Measurements from ENCODE around the gene L2HGDH. TPM values are rescaled to one million over a fixed set of nuclear protein-coding genes. Genes with fewer than 3 reads are reported as not detected.

L2HGDH gene
- total RNA-seq, 3 donors from 2014 or later (not counting 1 experiment from before 2014, with no cell fraction given), result 4.2 to 5.6 (median 5.4) TPM

DNA sequence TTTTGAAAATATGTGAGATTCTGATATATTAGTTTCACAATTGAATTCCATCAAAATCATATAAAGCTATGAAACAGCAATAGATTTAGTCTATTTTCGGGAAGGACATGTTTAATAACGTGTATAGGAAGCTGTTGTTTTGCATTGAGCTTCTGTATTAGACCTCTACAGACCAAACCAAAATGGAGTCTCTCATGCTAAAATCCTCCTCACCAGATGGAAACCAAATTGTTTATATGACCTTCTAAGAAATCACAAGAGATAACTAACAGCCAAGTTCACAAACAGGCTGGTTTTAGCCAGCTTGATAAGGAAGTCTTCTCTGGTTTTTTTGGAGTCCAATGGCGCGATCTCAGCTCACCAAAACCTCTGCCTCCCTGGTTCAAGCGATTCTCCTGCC lies 23.9 kb downstream of the L2HGDH start:
- ATAC-seq (no peak), DNase-seq (no peak)
- no peaks in the 10 kb centered on the region for H3K36me3 Mint-ChIP-seq

DNA sequence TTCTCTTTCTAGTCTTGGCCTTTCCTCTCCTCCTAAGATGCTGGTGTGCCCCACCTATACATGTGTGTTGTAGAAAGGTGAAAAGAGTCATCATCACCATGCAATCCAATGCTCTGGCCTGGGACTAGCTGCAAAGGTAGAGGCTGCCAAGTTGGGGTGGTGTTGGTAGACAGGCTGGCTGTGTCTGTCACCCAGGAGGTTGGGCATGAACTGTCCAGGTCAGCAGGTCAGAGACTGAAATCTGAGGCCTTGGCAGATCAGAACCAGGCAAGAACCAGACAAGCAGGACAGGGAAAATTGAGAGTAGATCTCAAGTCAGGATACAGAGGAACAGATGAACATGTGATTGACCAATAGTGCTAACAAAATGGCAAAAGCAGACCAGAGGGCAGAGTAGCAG lies 26.2 kb downstream of the L2HGDH start:
- Histone ChIP-seq H3K9me3 (ENCODE audit: control insufficient read depth, insufficient read depth, low read length) (no peaks in the 10 kb centered on the region), H3K36me3 (ENCODE audit: control insufficient read depth, insufficient read depth, low read length) (no peaks in the 10 kb centered on the region), H3K27ac (ENCODE audit: low read length) (no peak overlapping the region), H3K27me3 (ENCODE audit: control insufficient read depth, insufficient read depth, low read length) (no peaks in the 10 kb centered on the region), H3K4me3 (ENCODE audit: low read length) (no peak overlapping the region), H3K4me1 (ENCODE audit: control insufficient read depth, insufficient read depth, low read length) (no peaks in the 10 kb centered on the region)
- Mint-ChIP-seq H3K4me3 (no peak overlapping the region), H3K27ac (no peak overlapping the region), H3K9me3 (no peaks in the 10 kb centered on the region), H3K27me3 (ENCODE audit: low read depth in 2 of 2) (no peaks in the 10 kb centered on the region), H3K4me1 (no peaks in the 10 kb centered on the region), H3K36me3 (no peaks in the 10 kb centered on the region)
- TF ChIP-seq, protein P1, sequence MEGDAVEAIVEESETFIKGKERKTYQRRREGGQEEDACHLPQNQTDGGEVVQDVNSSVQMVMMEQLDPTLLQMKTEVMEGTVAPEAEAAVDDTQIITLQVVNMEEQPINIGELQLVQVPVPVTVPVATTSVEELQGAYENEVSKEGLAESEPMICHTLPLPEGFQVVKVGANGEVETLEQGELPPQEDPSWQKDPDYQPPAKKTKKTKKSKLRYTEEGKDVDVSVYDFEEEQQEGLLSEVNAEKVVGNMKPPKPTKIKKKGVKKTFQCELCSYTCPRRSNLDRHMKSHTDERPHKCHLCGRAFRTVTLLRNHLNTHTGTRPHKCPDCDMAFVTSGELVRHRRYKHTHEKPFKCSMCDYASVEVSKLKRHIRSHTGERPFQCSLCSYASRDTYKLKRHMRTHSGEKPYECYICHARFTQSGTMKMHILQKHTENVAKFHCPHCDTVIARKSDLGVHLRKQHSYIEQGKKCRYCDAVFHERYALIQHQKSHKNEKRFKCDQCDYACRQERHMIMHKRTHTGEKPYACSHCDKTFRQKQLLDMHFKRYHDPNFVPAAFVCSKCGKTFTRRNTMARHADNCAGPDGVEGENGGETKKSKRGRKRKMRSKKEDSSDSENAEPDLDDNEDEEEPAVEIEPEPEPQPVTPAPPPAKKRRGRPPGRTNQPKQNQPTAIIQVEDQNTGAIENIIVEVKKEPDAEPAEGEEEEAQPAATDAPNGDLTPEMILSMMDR (IDR thresholded peaks at IDR 0.05), result no peak
- DNase-seq, result no peak
- ATAC-seq, result no peak
- intact Hi-C loops (cut with micrococcal nuclease), result no loop called here

More for the DNA sequence above, 23.9 kb downstream of the L2HGDH start:
- H3K4me1 ChIP-seq (ENCODE audit: control insufficient read depth, insufficient read depth, low read length), result no peaks in the 10 kb centered on the region
- no peaks in the 10 kb centered on the region for H3K9me3 Mint-ChIP-seq
- 100% methylated on average over 3 of the region's 5 CpGs for WGBS (ENCODE audit: insufficient coverage)
- H3K9me3 ChIP-seq (ENCODE audit: control insufficient read depth, insufficient read depth, low read length), result no peaks in the 10 kb centered on the region
- no peaks in the 10 kb centered on the region for H3K4me1 Mint-ChIP-seq
- no peak overlapping the region for H3K27ac Mint-ChIP-seq
- TF ChIP-seq, protein P1 (IDR thresholded peaks at IDR 0.05), result no peak
- no peaks in the 10 kb centered on the region for H3K36me3 ChIP-seq (ENCODE audit: control insufficient read depth, insufficient read depth, low read length)
- no peaks in the 10 kb centered on the region for H3K27me3 ChIP-seq (ENCODE audit: control insufficient read depth, insufficient read depth, low read length)
- no peak overlapping the region for H3K4me3 ChIP-seq (ENCODE audit: low read length)
- no peak overlapping the region for H3K27ac ChIP-seq (ENCODE audit: low read length)
- intact Hi-C loops (cut with micrococcal nuclease), result no loop called here
- no peak overlapping the region for H3K4me3 Mint-ChIP-seq
- H3K27me3 Mint-ChIP-seq (ENCODE audit: low read depth in 2 of 2), result no peaks in the 10 kb centered on the region

DNA sequence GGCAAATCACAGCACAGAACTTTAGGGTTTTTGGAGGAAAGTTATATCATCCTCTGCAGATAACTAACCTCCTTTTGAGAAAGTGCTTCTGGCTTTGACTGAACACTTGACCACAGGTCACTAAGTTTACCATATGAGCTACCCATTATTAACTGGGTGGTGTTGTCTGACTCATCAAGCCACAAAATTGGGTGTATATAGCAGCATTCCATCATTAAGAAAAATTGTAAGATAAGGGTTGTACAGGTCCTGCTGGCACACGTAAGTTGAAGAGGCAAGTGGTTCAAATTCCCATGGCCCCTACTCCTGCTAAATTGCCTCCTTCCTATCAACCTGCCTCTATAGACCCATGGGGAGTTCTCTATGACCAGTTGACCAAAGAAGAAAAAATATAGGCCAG lies 39.5 kb downstream of the L2HGDH start:
- no peak for ATAC-seq
- no peak overlapping the region for H3K4me3 ChIP-seq (ENCODE audit: low read length)
- no peaks in the 10 kb centered on the region for H3K9me3 ChIP-seq (ENCODE audit: control insufficient read depth, insufficient read depth, low read length)
- 100% methylated on average over 1 of the region's 1 CpG for WGBS (ENCODE audit: insufficient coverage)
- H3K27ac Mint-ChIP-seq, result no peak overlapping the region
- intact Hi-C loops (cut with micrococcal nuclease), result no loop called here
- no peaks in the 10 kb centered on the region for H3K4me1 ChIP-seq (ENCODE audit: control insufficient read depth, insufficient read depth, low read length)
- no peak overlapping the region for H3K27ac ChIP-seq (ENCODE audit: low read length)
- H3K4me1 Mint-ChIP-seq, result no peaks in the 10 kb centered on the region
- TF ChIP-seq, protein P1 (IDR thresholded peaks at IDR 0.05), result no peak
- H3K36me3 ChIP-seq (ENCODE audit: control insufficient read depth, insufficient read depth, low read length), result no peaks in the 10 kb centered on the region
- H3K9me3 Mint-ChIP-seq, result no peaks in the 10 kb centered on the region
- H3K36me3 Mint-ChIP-seq, result no peaks in the 10 kb centered on the region
- H3K27me3 Mint-ChIP-seq (ENCODE audit: low read depth in 2 of 2), result no peaks in the 10 kb centered on the region
- no peak for DNase-seq
- H3K4me3 Mint-ChIP-seq, result no peak overlapping the region
- H3K27me3 ChIP-seq (ENCODE audit: control insufficient read depth, insufficient read depth, low read length), result no peaks in the 10 kb centered on the region

DNA sequence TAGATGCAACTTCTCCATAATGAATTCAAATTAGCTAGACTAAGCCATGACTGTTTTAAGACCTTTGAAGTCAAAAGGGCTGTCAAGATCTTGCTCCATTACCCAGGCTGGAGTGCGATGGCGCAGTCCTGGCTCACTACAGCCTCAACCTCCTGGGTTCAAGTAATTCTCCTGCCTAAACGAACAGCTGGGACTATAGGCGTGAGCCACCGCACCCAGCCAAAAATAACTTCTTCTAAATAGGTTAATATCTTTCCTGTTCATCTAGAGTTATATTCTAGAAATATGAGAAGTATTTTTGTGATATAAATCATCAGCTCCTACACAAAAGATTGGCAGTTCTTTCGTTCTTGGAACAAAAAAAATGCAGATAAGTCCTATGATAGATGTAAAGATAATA lies 41.1 kb downstream of the L2HGDH start:
- TF ChIP-seq, protein P1 (IDR thresholded peaks at IDR 0.05), result no peak
- no peak overlapping the region for H3K4me3 ChIP-seq (ENCODE audit: low read length)
- H3K27ac ChIP-seq (ENCODE audit: low read length), result no peak overlapping the region
- H3K9me3 Mint-ChIP-seq, result no peaks in the 10 kb centered on the region
- no peaks in the 10 kb centered on the region for H3K36me3 Mint-ChIP-seq
- ATAC-seq, result no peak
- H3K27ac Mint-ChIP-seq, result no peak overlapping the region
- no peak overlapping the region for H3K4me3 Mint-ChIP-seq
- no peaks in the 10 kb centered on the region for H3K27me3 ChIP-seq (ENCODE audit: control insufficient read depth, insufficient read depth, low read length)
- H3K9me3 ChIP-seq (ENCODE audit: control insufficient read depth, insufficient read depth, low read length), result no peaks in the 10 kb centered on the region
- intact Hi-C loops (cut with micrococcal nuclease), result no loop called here
- no peaks in the 10 kb centered on the region for H3K4me1 Mint-ChIP-seq
- no peaks in the 10 kb centered on the region for H3K27me3 Mint-ChIP-seq (ENCODE audit: low read depth in 2 of 2)
- no peaks in the 10 kb centered on the region for H3K4me1 ChIP-seq (ENCODE audit: control insufficient read depth, insufficient read depth, low read length)
- WGBS (ENCODE audit: insufficient coverage), result 94% methylated on average over 3 of the region's 6 CpGs
- DNase-seq, result no peak
- H3K36me3 ChIP-seq (ENCODE audit: control insufficient read depth, insufficient read depth, low read length), result no peaks in the 10 kb centered on the region
